ENCODE measurements around the gene AP1S1.

Gene AP1S1

GRCh38 chr7:101159696-101160674, 5.7 kb downstream of the AP1S1 start:
- no peak for DNase-seq

GRCh38 chr7:101160910-101161309, 6.6 kb downstream of the AP1S1 start:
- no peak for DNase-seq

GRCh38 chr7:101161692-101162471, 7.6 kb downstream of the AP1S1 start:
- no peak for DNase-seq

- DNase-seq: peak in 1 of 2 donors; percentile 17
Observed at GRCh38 chr7:101162551-101163278, 8.4 kb downstream of the AP1S1 start.

GRCh38 chr7:101163279-101164070, 9.2 kb downstream of the AP1S1 start:
- DNase-seq: no peak

GRCh38 chr7:101164071-101164840, 10.0 kb downstream of the AP1S1 start:
- DNase-seq: peak; percentile 10 to 19

- peak; percentile 92 to 98 for DNase-seq
Observed at GRCh38 chr7:101165075-101165957, 11.0 kb downstream of the AP1S1 start, which contains the start of gene VGF. VGF (minus strand) TSS chr7:101165569; CDS start chr7:101164843, 726 bp downstream.

GRCh38 chr7:101165958-101166647, 11.8 kb downstream of the AP1S1 start:
- no peak for DNase-seq

- no peak for DNase-seq
Observed at GRCh38 chr7:101166648-101166908, 12.3 kb downstream of the AP1S1 start.

GRCh38 chr7:101166909-101167644, 12.8 kb downstream of the AP1S1 start:
- DNase-seq: no peak

GRCh38 chr7:101167645-101168411, 13.6 kb downstream of the AP1S1 start:
- DNase-seq: no peak

GRCh38 chr7:101168412-101169049, 14.3 kb downstream of the AP1S1 start:
- DNase-seq: no peak

- DNase-seq: no peak
Observed at GRCh38 chr7:101169110-101169837, 15.0 kb downstream of the AP1S1 start.

GRCh38 chr7:101169838-101170551, 15.7 kb downstream of the AP1S1 start:
- peak; percentile 61 to 75 for DNase-seq

GRCh38 chr7:101170617-101171441, 16.6 kb downstream of the AP1S1 start:
- DNase-seq: peak; percentile 50 to 55

Data from inflammatory macrophage treated with lipopolysaccharide for 1 hour (primary cell).